ENCODE measurements around the gene CERS5. TPM values are rescaled to one million over a fixed set of nuclear protein-coding genes. Genes with fewer than 3 reads are reported as not detected.
"Not testable (repeated sequence)": the region's sequence is repeated elsewhere in the genome, so short reads cannot be mapped to it uniquely, and the experiment has no call there.

CERS5 gene
- polyA plus RNA-seq, 3 donors = 30.6 to 44.4 (median 38.7) TPM

DNA sequence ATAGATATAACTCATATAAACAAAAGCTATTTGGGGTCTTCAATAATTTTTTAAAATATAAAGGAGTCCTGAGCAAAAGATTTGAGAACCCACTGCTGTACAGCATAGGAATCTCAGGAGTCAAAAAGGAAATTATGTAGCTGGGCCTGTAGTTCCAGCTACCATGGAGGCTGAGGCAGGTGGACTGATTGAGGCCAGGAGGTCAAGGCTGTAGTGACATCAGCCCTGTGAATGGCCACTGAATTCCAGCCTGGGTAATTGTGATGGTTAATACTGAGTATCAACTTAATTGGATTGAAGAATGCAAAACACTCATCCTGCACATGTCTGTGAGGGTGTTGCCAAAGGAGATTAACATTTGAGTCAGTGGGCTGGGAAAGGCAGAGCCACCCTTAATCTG lies 10.5 kb downstream of the CERS5 start:
- H3K27me3 ChIP-seq (ENCODE audit: control insufficient read depth in 2 of 2, insufficient read depth in 2 of 2, low read length in 2 of 2) = no peaks in the 10 kb centered on the region
- no peaks in the 10 kb centered on the region for H3K4me1 ChIP-seq (ENCODE audit: control insufficient read depth in 1 of 2, insufficient read depth in 2 of 2, low read length in 2 of 2)
- H3K36me3 Mint-ChIP-seq = peaks cover 12% of the 10 kb centered on the region in 2 donors
- no peaks in the 10 kb centered on the region for H3K9me3 ChIP-seq (replicated peaks in 1 of 2; ENCODE audit: control insufficient read depth in 1 of 2, insufficient read depth in 1 of 2, low read length in 2 of 2)
- TF ChIP-seq CTCF (IDR thresholded peaks at IDR 0.05) = no peak
- H3K4me3 Mint-ChIP-seq = no peak overlapping the region
- no peaks in the 10 kb centered on the region for H3K27me3 Mint-ChIP-seq (ENCODE audit: low read depth in 3 of 3)
- no peak overlapping the region for H3K9ac ChIP-seq (ENCODE audit: insufficient read depth, low read length, poor library complexity, severe bottlenecking)
- intact Hi-C loops (cut with micrococcal nuclease) = no loop called here
- H3K9me3 Mint-ChIP-seq = peaks cover 0 to 2% (median 0%) of the 10 kb centered on the region in 7 donors
- H3K36me3 ChIP-seq (replicated peaks in 1 of 2; ENCODE audit: control insufficient read depth in 1 of 2, insufficient read depth in 2 of 2, low read length in 2 of 2) = peaks cover 8 to 12% of the 10 kb centered on the region in 2 donors
- no peak for DNase-seq
- no peak overlapping the region for H3K4me2 ChIP-seq (replicated peaks; ENCODE audit: extremely low read depth, low read length, poor library complexity, severe bottlenecking)
- H3K4me1 Mint-ChIP-seq = peaks cover 3% of the 10 kb centered on the region
- H2AFZ ChIP-seq (ENCODE audit: insufficient read depth, low read depth, low read length, poor library complexity, severe bottlenecking) = no peak overlapping the region
- no peak overlapping the region for H3K27ac ChIP-seq (ENCODE audit: low read depth in 1 of 2, low read length in 2 of 2)
- H4K20me1 ChIP-seq (ENCODE audit: insufficient read depth, low read length) = peaks cover 38% of the 10 kb centered on the region
- peak overlapping the region in 2 of 7 donors; percentile 32 to 38 for H3K27ac Mint-ChIP-seq
- no peak overlapping the region for H3K4me3 ChIP-seq (replicated peaks in 1 of 3; ENCODE audit: low read depth in 2 of 3, low read length in 3 of 3)
- H3K79me2 ChIP-seq (ENCODE audit: insufficient read depth, low read length) = peaks cover 74% of the 10 kb centered on the region

DNA sequence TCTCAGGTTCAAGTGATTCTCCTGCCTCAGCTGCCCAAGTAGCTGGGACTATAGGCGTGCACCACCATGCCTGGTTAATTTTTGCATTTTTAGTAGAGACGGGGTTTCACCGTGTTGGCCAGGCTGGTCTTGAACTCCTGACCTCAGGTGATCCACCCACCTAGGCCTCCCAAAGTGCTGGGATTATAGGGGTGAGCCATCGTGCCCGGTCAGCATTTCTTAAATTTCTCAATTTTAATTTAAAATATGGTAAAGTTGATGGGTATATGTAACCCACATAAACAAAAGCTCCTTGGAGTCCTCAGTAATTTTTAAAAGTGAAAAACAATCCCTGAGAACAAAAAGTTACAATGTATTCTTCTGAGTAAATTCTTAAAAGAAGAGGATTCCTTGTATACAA lies 12.2 kb downstream of the CERS5 start:
- intact Hi-C loops (cut with micrococcal nuclease); H3K9ac ChIP-seq (ENCODE audit: insufficient read depth, low read length, poor library complexity, severe bottlenecking); H3K27ac ChIP-seq (ENCODE audit: low read depth in 1 of 2, low read length in 2 of 2); H3K9me3 ChIP-seq (replicated peaks in 1 of 2; ENCODE audit: control insufficient read depth in 1 of 2, insufficient read depth in 1 of 2, low read length in 2 of 2); DNase-seq; H3K4me3 Mint-ChIP-seq; H3K4me2 ChIP-seq (replicated peaks; ENCODE audit: extremely low read depth, low read length, poor library complexity, severe bottlenecking); H3K4me1 ChIP-seq (ENCODE audit: control insufficient read depth in 1 of 2, insufficient read depth in 2 of 2, low read length in 2 of 2); H3K27me3 ChIP-seq (ENCODE audit: control insufficient read depth in 2 of 2, insufficient read depth in 2 of 2, low read length in 2 of 2); H3K4me3 ChIP-seq (replicated peaks in 1 of 3; ENCODE audit: low read depth in 2 of 3, low read length in 3 of 3); H3K9me3 Mint-ChIP-seq; H3K27me3 Mint-ChIP-seq (ENCODE audit: low read depth in 3 of 3); H2AFZ ChIP-seq (ENCODE audit: insufficient read depth, low read depth, low read length, poor library complexity, severe bottlenecking); H3K4me1 Mint-ChIP-seq: not testable (repeated sequence)
- peaks cover 68% of the 10 kb centered on the region for H3K79me2 ChIP-seq (ENCODE audit: insufficient read depth, low read length)
- Mint-ChIP-seq H3K27ac (peak overlapping the region in 2 of 7 donors; percentile 3 to 45), H3K36me3 (peaks cover 12 to 16% of the 10 kb centered on the region in 2 donors)
- H4K20me1 ChIP-seq (ENCODE audit: insufficient read depth, low read length) = peaks cover 42% of the 10 kb centered on the region
- 80% methylated on average over 1 of the region's 5 CpGs for WGBS (ENCODE audit: insufficient coverage)
- H3K36me3 ChIP-seq (replicated peaks in 1 of 2; ENCODE audit: control insufficient read depth in 1 of 2, insufficient read depth in 2 of 2, low read length in 2 of 2) = peaks cover 8 to 12% of the 10 kb centered on the region in 2 donors
